Measurements from ENCODE around the gene FBXW9.
"Not testable (repeated sequence)": the region's sequence is repeated elsewhere in the genome, so short reads cannot be mapped to it uniquely, and the experiment has no call there.

The FBXW9 gene

DNA sequence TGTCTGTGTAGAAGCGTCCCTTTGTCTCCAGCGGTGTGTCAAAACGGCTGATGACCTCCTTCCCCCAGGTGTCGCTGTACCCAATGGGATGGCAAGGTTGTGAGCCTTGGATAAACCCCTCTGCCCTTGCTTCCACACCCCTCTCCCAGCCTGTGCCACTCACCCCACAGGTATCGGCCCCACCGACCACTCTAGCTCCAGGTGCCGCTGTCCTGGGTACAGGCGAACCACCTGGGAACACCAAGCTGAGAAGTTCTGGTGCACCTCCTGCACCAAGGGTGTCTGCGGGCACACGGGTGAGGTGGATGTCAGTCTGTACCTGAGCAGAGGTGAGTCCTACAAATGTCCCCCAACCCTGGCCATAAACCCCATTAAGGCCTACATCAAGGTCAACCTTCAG lies 46.5 kb downstream of the FBXW9 start:
- no peak for DNase-seq

DNA sequence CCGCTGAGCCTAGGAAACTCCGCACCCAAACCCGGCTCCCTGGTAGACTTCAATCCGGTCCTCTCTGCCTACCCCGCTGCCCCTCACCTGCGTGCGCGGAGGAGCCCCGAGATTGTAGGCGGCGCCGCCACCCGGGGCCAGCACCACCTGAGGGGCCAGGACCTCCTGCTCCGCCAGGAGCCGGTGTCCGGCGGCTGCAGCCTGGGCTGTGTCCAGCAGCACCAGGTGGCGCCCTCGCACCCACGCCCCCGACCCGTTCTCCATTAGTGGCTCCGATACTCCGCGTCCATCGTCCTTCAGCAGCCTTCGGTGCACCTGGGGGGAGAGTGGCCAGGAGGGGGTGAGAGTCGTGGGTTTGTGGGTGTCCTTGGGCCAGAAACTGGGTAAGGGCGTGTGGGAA lies 48.3 kb downstream of the FBXW9 start:
- no peak for DNase-seq

DNA sequence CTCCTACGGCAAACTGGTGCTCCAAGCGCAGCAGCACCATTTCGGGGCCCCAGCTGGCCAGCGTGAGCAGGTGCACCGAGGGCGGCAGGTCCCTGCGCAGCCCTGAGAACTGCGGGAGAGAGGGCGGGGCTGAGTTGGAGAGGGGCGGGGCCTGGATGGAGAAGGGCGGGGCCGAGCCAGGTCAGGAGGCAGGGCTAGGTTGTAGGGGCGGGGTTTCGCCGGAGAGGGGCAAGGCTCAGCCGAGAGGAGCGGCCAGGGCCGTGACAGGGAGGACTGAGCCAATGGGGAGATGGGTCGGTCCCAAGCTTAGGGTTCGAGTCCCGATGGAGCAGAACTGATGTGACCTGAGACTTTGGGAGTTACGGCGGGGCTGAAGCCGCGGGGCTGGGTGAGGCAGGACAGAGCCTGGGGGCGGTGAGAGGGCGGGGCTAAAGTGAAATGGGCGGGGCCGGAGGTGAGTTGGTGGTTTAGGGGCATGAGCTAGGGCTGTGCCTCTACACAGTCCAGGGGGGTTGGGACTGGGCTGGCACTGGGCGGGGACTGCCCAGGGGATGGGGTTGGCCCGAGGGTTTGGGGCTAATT lies 48.9 kb downstream of the FBXW9 start:
- DNase-seq, result no peak

DNA sequence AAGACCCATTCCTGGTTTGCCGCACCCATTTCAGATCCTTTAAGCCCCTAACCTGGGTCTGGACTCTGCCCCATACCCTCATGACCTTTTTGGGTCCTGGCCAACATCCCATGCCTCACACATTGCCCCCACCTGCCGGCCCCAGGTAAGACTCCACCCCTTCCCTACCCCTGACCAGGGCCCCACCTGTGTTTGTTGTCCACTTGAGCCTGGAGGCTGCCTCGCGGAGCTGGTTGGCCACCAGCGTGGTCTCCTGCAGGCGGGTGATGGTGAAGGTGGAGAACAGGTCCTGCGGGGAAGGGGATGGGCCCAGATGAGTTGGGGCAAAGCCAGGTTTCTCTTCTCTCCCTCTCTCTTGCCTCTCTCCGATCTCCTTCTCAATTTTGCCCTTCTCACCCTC lies 49.4 kb downstream of the FBXW9 start:
- DNase-seq, result no peak

DNA sequence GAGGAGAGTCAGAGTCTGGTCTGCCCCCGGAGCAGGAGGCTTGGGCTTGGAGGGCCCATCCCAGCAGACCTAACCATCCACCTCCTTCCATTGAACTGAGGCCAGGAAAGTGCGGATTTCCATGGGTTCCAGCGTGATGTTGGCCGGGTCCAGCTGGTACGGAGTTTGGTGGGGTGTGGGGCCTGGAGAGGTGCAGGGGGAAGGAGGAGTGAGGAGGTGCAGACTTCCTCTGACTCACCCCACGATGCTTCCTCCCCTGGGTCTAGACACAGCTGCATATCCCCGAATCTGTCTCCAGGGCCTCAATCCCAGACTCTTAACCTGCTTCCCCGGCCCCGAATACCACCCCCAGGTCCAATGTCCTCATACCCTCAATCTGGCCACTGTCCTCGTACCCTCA lies 49.9 kb downstream of the FBXW9 start:
- no peak for DNase-seq

DNA sequence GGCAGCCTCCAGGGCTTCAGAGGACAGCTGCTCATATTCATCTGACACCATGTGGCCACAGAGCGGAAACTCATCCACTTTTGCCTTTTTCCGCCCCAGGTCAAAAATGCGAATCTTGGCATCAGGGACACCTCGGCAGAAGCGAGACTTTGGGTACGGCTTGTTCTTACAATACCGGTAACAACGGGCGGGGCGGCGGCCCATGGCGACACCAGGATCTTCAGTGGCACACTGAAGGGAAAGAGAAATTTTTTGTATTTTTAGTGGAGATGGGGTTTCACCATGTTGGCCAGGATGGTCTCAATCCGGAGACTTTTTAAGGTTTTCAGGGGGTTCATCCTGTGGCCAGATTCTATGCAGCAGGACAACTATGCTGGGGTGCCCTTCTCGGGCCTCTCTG lies 52.7 kb downstream of the FBXW9 start:
- DNase-seq, result not testable (repeated sequence)

DNA sequence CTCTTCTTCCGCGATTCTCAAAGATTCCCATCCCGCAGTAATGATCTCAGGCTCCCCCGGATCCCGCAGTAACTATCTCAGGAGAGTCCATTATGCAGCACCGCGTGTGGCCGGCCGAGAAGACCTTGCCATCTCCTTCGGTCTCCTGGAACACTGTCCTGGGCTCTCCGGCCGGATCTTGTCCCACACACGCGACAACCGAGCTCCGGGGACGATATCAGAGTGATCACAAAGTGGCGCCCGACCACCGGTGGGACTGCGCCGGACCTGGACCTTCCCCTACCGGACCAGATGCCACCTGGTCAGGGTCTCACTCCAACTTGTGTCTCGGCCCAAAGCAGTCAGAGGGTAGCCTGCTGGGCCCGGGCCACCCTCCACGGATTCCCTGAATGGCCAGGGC lies 53.9 kb downstream of the FBXW9 start:
- no peak for DNase-seq

DNA sequence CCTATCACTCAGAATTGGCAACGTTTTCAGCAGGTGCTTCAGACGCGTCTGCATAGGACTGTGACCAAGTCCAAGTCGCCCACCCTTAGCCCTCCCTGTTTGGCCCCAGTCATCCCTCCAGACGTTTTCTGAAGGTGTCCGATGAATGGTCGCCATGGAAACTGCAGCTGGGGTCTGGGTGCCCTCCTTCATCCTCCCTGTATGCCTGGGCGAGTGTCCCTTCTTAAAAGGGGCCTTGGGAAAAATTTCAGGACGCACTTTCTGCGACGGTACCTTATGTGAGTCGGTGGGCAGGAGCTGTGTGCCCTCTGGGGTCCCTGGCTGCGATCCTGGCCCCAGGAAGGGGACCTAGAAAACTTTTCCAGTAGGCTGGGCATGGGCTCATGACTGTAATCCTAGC lies 55.0 kb downstream of the FBXW9 start:
- no peak for DNase-seq

DNA sequence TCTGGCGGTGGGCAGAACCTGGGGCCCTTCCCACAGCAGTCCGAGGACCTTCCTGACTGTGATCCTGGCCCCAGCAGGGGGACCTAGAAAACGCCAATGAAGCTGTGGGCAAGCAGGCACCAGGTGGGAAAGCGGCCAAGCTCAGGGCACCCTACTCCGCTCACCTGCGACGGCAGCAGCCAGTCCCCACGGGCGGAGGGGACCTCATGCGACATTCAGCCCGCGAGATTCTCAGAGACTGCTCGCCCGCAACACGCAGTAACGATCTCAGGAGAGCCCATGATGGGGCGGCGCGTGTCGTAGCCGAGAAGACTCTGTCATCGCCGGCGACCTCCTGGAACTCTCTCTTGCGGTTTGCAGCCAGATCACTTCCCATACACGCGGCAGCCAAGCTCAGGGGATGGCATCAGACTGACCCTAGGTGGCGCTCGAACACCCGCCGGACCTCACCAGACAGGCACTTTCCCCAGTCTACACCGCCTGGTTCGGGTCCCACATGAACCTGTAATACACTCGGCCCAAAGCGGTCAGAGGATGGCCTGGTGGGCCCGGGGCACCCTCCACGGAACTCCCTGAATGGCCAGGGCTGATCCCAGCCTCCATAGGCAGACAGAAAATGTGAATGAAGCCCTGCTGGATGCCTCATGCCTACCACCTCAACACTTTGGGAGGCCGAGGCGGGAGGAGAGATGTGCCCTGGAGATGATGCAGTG lies 56.4 kb downstream of the FBXW9 start:
- peak; percentile 45 for DNase-seq

Measured in NCI-H1694 treated with DMSO at 0.1 percent for 48 hours (cell line).